Measurements from ENCODE around the gene SRGAP1. TPM values are rescaled to one million over a fixed set of nuclear protein-coding genes. Genes with fewer than 3 reads are reported as not detected.

Gene SRGAP1
- total and polyA plus RNA-seq, 2 of the 4 experiments (the other 2 are of a cell fraction) = 10.0 to 10.2 TPM

GRCh38 chr12:63949902-63950301 is 105.4 kb downstream of the SRGAP1 start:
- Histone ChIP-seq H3K9me3 (ENCODE audit: control insufficient read depth, insufficient read depth, low read length) (no peaks in the 10 kb centered on the region), H3K79me1 (ENCODE audit: low read depth in 1 of 2, low read length in 2 of 2) (peaks cover 33 to 65% of the 10 kb centered on the region in 2 experiments), H4K8ac (ENCODE audit: low read depth in 2 of 2, low read length in 2 of 2) (no peak overlapping the region), H3K56ac (ENCODE audit: extremely low read depth, insufficient read depth, low read length) (no peak overlapping the region), H2BK20ac (ENCODE audit: low read depth, low read length) (peak overlapping the region; percentile 61; the same call in 1 of the 2 replicates), H3K4me2 (ENCODE audit: low read depth, low read length) (peak overlapping the region; percentile 39; the same call in 1 of the 2 replicates), H3K18ac (ENCODE audit: low read depth, low read length) (peak overlapping the region; percentile 28), H3K27ac (ENCODE audit: insufficient read depth, low read length) (peak overlapping the region; percentile 87; the same call in 1 of the 2 replicates), H3K4me3 (ENCODE audit: insufficient read depth, low read depth, low read length) (no peak overlapping the region), H2BK120ac (ENCODE audit: low read depth, low read length) (peak overlapping the region; percentile 16), H2BK15ac (ENCODE audit: low read depth, low read length) (no peak overlapping the region), H2AFZ (replicated peaks; ENCODE audit: low read length, poor library complexity) (no peak overlapping the region), H2BK5ac (ENCODE audit: low read depth, low read length, poor library complexity, severe bottlenecking) (peak overlapping the region; percentile 42), H4K20me1 (ENCODE audit: insufficient read depth, low read length) (peaks cover 44% of the 10 kb centered on the region), H3K9ac (ENCODE audit: low read depth, low read length) (0 out of 2 replicates have a peak overlapping the region, but pooled peaks have one; percentile 28), H4K91ac (ENCODE audit: insufficient read depth, low read depth, low read length) (no peak overlapping the region), H3K23ac (ENCODE audit: low read depth, low read length) (peak overlapping the region; percentile 65), H4K5ac (ENCODE audit: low read depth, low read length) (no peak overlapping the region), H3K14ac (replicated peaks; ENCODE audit: low read depth, low read length) (peak overlapping the region; percentile 34), H3K4me1 (ENCODE audit: control insufficient read depth, insufficient read depth, low read length) (peaks cover 21% of the 10 kb centered on the region), H3K36me3 (ENCODE audit: control insufficient read depth, insufficient read depth, low read length) (peaks cover 2% of the 10 kb centered on the region; the same call in 1 of the 2 replicates), H3K27me3 (ENCODE audit: control insufficient read depth, insufficient read depth, low read length) (no peaks in the 10 kb centered on the region), H3K4ac (ENCODE audit: low read depth, low read length) (peak overlapping the region; percentile 50; the same call in 1 of the 2 replicates), H2AK9ac (replicated peaks; ENCODE audit: low read depth, low read length, poor library complexity) (no peak overlapping the region), H2AK5ac (ENCODE audit: low read depth, low read length) (no peak overlapping the region; the same call in 1 of the 2 replicates), H3K9me1 (ENCODE audit: insufficient read depth, low read length) (peaks cover 24% of the 10 kb centered on the region)
- intact Hi-C loops (cut with micrococcal nuclease) (no loop called here), dilution Hi-C loops (cut with HindIII; ENCODE audit: low sequenced_read_pairs, unreplicated experiment) (no loop called here), in situ Hi-C loops (cut with MboI; ENCODE audit: low sequenced_read_pairs) (no loop called here)
- ChIA-PET POLR2A (ENCODE audit: unreplicated experiment) (no interaction called here), CTCF (no interaction called here)
- ATAC-seq (ENCODE audit: low read depth) (peak; percentile 31; the same call in 1 of the 2 replicates), DNase-seq (peak; percentile 31)
- TF ChIP-seq RCOR1 (IDR thresholded peaks at IDR 0.05; ENCODE audit: insufficient replicate concordance, low read length) (no peak), MXI1 (IDR thresholded peaks at IDR 0.05; ENCODE audit: borderline replicate concordance, low read depth, low read length) (no peak), ELK1 (IDR thresholded peaks at IDR 0.05; ENCODE audit: borderline replicate concordance, low read depth, low read length) (no peak), BHLHE40 (IDR thresholded peaks at IDR 0.05; ENCODE audit: low read depth, low read length) (no peak), RAD21 (IDR thresholded peaks at IDR 0.05; ENCODE audit: low read length) (no peak), NFE2L2 (IDR thresholded peaks at IDR 0.05; ENCODE audit: low read depth, low read length) (no peak), USF2 (IDR thresholded peaks at IDR 0.05; ENCODE audit: low read depth, low read length) (no peak), MAZ (IDR thresholded peaks at IDR 0.05; ENCODE audit: borderline replicate concordance, low read depth, low read length) (no peak), MAFK (IDR thresholded peaks at IDR 0.05; ENCODE audit: low read depth, low read length) (no peak), POLR2A (IDR thresholded peaks at IDR 0.05; ENCODE audit: low read depth, low read length) (no peak), CEBPB (IDR thresholded peaks at IDR 0.05; ENCODE audit: low read depth, low read length) (no peak), SMC3 (IDR thresholded peaks at IDR 0.05; ENCODE audit: low read depth, low read length) (no peak), CHD1 (IDR thresholded peaks at IDR 0.05; ENCODE audit: low read depth, low read length) (no peak), FOS (IDR thresholded peaks at IDR 0.05; ENCODE audit: low read depth, low read length) (no peak), CTCF (conservative IDR thresholded peaks at IDR 0.05; ENCODE audit: low read depth, low read length) (no peak), RFX5 (IDR thresholded peaks at IDR 0.05; ENCODE audit: low read depth, low read length) (no peak)
- BruUV-seq (replicated peaks) = no TSS peak
- WGBS, 2 experiments (ENCODE audit: extremely low coverage in 2 of 2, insufficient read length in 1 of 2) = no CpG with 5 or more reads among the region's 2 CpGs
